PC-3 (cell line): ENCODE measurements around the gene EAF1. TPM values are rescaled to one million over a fixed set of nuclear protein-coding genes. Genes with fewer than 3 reads are reported as not detected.

ENCODE experiments used
- ATAC-seq: fragments of 200-7000 bp; cut with Tn5 transposase; 2 replicates; pipeline ENCODE4 v1.9.1; 2020; ENCODE audit warnings: mild to moderate bottlenecking, moderate library complexity
- BruUV-seq: library from RNA; stranded (reverse); fragments of 400-500 nt; replicated peaks from 2 replicates; lab custom pipeline; 2021; lab: Mats Ljungman, UMichigan
- CTCF ChIA-PET: fragments of 300-600 bp; sonication (Branson Sonifier 250); formaldehyde crosslinking; loops from one replicate; lab custom pipeline; 2022; ENCODE audit warnings: antibody characterized with exemption; lab: Charles Lee
- POLR2A ChIA-PET: fragments of 300-600 bp; sonication (Branson Sonifier 250); formaldehyde crosslinking; loops from one replicate; lab custom pipeline; 2022; ENCODE audit warnings: antibody characterized with exemption; ENCODE audit not compliant: unreplicated experiment; lab: Charles Lee
- DNase-seq: peaks from one replicate; pipeline ENCODE4 v3.0.0-alpha.2; 2015
- H2AFZ ChIP-seq: fragments of 300-600 bp; sonication (generic); 2 replicates; pipeline ENCODE4 v1.6.0; 2016; ENCODE audit warnings: antibody characterized with exemption, low read length
- H3F3A ChIP-seq: fragments of 300-600 bp; sonication (generic); one replicate; pipeline ENCODE4 v1.6.0; 2017; ENCODE audit warnings: antibody characterized with exemption, low read length, control low read depth, mild to moderate bottlenecking; ENCODE audit not compliant: unreplicated experiment
- H3K27ac ChIP-seq: fragments of 300-600 bp; sonication (generic); 2 replicates; pipeline ENCODE4 v1.5.1; 2016; ENCODE audit warnings: mild to moderate bottlenecking, low read length
- H3K27me3 ChIP-seq: fragments of 300-600 bp; sonication (generic); 2 replicates; pipeline ENCODE4 v1.6.1; 2016; ENCODE audit warnings: low read length, mixed read lengths
- H3K36me3 ChIP-seq: fragments of 300-600 bp; sonication (generic); 2 replicates; pipeline ENCODE4 v1.6.1; 2016; ENCODE audit warnings: low read depth, mixed run types, low read length, mixed read lengths
- H3K4me1 ChIP-seq: fragments of 300-600 bp; sonication (generic); 2 replicates; pipeline ENCODE4 v1.5.1; 2016; ENCODE audit warnings: low read length; ENCODE audit not compliant: insufficient read depth
- H3K4me2 ChIP-seq: fragments of 300-600 bp; sonication (generic); 2 replicates; pipeline ENCODE4 v1.6.0; 2016; ENCODE audit warnings: low read length
- H3K4me3 ChIP-seq: fragments of 300-600 bp; sonication (generic); 2 replicates; pipeline ENCODE4 v1.5.1; 2016; ENCODE audit warnings: mild to moderate bottlenecking, low read length, mixed read lengths
- H3K79me2 ChIP-seq: fragments of 300-600 bp; sonication (generic); 2 replicates; pipeline ENCODE4 v1.6.1; 2017; ENCODE audit warnings: low read length, mixed read lengths
- H3K9ac ChIP-seq: fragments of 300-600 bp; sonication (generic); 2 replicates; pipeline ENCODE4 v1.6.0; 2016; ENCODE audit warnings: mild to moderate bottlenecking, low read length
- H3K9me2 ChIP-seq: fragments of 300-600 bp; sonication (generic); replicated peaks from 2 replicates; pipeline ENCODE4 v1.6.1; 2016; ENCODE audit warnings: mixed run types, low read length, mixed read lengths
- H3K9me3 ChIP-seq: fragments of 300-600 bp; sonication (generic); 2 replicates; pipeline ENCODE4 v1.6.1; 2016; ENCODE audit warnings: low read length, mixed read lengths
- H4K20me1 ChIP-seq: fragments of 300-600 bp; sonication (generic); 2 replicates; pipeline ENCODE4 v1.6.1; 2016; ENCODE audit warnings: low read length, mixed read lengths
- EZH2 ChIP-seq: fragments of 300-600 bp; sonication (generic); IDR thresholded peaks from one replicate; pipeline ENCODE4 v1.6.1; 2017; ENCODE audit warnings: antibody characterized with exemption, mild to moderate bottlenecking, low read length; ENCODE audit not compliant: unreplicated experiment
- EZH2phosphoT487 ChIP-seq: fragments of 300-600 bp; sonication (generic); IDR thresholded peaks from 2 replicates; pipeline ENCODE4 v1.6.1; 2018; ENCODE audit warnings: mild to moderate bottlenecking, antibody characterized with exemption, low read length, borderline replicate concordance
- intact Hi-C: fragments of 100-400 bp; cut with micrococcal nuclease; formaldehyde crosslinking; loops from 2 replicates; pipeline ENCODE4 v1.9.0; 2023
- total RNA-seq: library from RNA; depleted of rRNA; stranded (reverse); fragments of >200 nt; gene quantifications from 2 replicates; pipeline ENCODE4 v1.2.3, GENCODE V29; 2014
- TF ChIP-seq, protein P1 (sequence below): fragments of 300-600 bp; sonication (generic); conservative IDR thresholded peaks from 2 replicates; pipeline ENCODE4 v1.5.1; 2017; ENCODE audit warnings: antibody characterized with exemption, low read depth, mild to moderate bottlenecking, low read length

The EAF1 gene
- total RNA-seq, 1 experiment from 2014 or later, result 35.3 TPM

- no peak for ATAC-seq
- intact Hi-C loops, result no loop called here
- CTCF ChIA-PET, result no interaction called here
Measured at GRCh38 chr3:15450438-15451215, 23.2 kb downstream of the EAF1 start.

GRCh38 chr3:15451216-15452113, 24.1 kb downstream of the EAF1 start:
- ChIA-PET POLR2A (no interaction called here), CTCF (no interaction called here)
- intact Hi-C loops, result no loop called here
- BruUV-seq, result no TSS peak
- no peaks in the 10 kb centered on the region for H3K4me1 ChIP-seq
- H3K4me2 ChIP-seq, result no peak overlapping the region
- no peaks in the 10 kb centered on the region for H3K9me3 ChIP-seq
- H2AFZ ChIP-seq, result no peak overlapping the region
- H3F3A ChIP-seq, result no peaks in the 10 kb centered on the region
- no peaks in the 10 kb centered on the region for H4K20me1 ChIP-seq
- H3K4me3 ChIP-seq, result no peak overlapping the region
- no peak overlapping the region for H3K9ac ChIP-seq
- no peak overlapping the region for H3K27ac ChIP-seq
- TF ChIP-seq, protein P1, sequence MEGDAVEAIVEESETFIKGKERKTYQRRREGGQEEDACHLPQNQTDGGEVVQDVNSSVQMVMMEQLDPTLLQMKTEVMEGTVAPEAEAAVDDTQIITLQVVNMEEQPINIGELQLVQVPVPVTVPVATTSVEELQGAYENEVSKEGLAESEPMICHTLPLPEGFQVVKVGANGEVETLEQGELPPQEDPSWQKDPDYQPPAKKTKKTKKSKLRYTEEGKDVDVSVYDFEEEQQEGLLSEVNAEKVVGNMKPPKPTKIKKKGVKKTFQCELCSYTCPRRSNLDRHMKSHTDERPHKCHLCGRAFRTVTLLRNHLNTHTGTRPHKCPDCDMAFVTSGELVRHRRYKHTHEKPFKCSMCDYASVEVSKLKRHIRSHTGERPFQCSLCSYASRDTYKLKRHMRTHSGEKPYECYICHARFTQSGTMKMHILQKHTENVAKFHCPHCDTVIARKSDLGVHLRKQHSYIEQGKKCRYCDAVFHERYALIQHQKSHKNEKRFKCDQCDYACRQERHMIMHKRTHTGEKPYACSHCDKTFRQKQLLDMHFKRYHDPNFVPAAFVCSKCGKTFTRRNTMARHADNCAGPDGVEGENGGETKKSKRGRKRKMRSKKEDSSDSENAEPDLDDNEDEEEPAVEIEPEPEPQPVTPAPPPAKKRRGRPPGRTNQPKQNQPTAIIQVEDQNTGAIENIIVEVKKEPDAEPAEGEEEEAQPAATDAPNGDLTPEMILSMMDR, result no peak
- TF ChIP-seq EZH2 (no peak), EZH2phosphoT487 (no peak)
- no peaks in the 10 kb centered on the region for H3K79me2 ChIP-seq
- no peak for ATAC-seq
- no peaks in the 10 kb centered on the region for H3K27me3 ChIP-seq
- H3K36me3 ChIP-seq, result no peaks in the 10 kb centered on the region
- no peak for DNase-seq
- no peaks in the 10 kb centered on the region for H3K9me2 ChIP-seq

More at GRCh38 chr3:15450438-15451215, 23.2 kb downstream of the EAF1 start:
- Histone ChIP-seq H3K9ac (no peak overlapping the region), H3K79me2 (no peaks in the 10 kb centered on the region), H3K9me2 (no peaks in the 10 kb centered on the region), H3K9me3 (no peaks in the 10 kb centered on the region), H3K4me1 (no peaks in the 10 kb centered on the region), H3F3A (no peaks in the 10 kb centered on the region), H3K4me2 (no peak overlapping the region), H3K27me3 (no peaks in the 10 kb centered on the region), H3K4me3 (no peak overlapping the region), H3K36me3 (no peaks in the 10 kb centered on the region), H4K20me1 (no peaks in the 10 kb centered on the region), H3K27ac (no peak overlapping the region), H2AFZ (no peak overlapping the region)
- TF ChIP-seq EZH2phosphoT487 (no peak), EZH2 (no peak)
- TF ChIP-seq, protein P1, result no peak
- BruUV-seq, result no TSS peak
- no peak for DNase-seq
- POLR2A ChIA-PET, result no interaction called here
